ENCODE measurements around the gene PTPRG. TPM values are rescaled to one million over a fixed set of nuclear protein-coding genes. Genes with fewer than 3 reads are reported as not detected.

Gene PTPRG
- polyA plus RNA-seq, 3 donors = not detected

DNA sequence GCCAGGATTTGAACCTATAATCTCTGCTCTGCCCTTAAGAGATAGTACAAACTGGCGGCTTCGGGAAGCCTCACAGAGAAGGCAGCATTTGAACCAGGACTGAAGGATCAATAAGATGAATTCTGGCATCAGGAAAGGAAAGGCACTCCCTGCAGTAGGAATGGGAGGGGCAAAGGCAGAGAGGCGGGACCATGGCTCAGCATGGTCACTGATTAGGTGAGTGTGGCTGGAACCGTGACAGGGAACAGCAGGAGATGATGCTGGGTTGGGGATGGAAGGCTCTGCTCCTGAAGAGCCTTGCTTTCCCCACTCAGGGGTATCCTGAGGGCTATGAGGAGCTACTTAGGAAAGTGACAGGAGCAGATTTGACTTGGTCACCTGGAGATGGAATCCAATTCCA lies 653.5 kb downstream of the PTPRG start:
- Mint-ChIP-seq H3K9me3 (peaks cover 0 to 14% (median 2%) of the 10 kb centered on the region in 7 donors), H3K4me3 (no peak overlapping the region), H3K27ac (peak overlapping the region in 1 of 7 donors; percentile 40), H3K27me3 (ENCODE audit: low read depth in 3 of 3) (peaks cover 1 to 5% (median 2%) of the 10 kb centered on the region in 3 donors), H3K36me3 (no peaks in the 10 kb centered on the region), H3K4me1 (peaks cover 6% of the 10 kb centered on the region)
- Histone ChIP-seq H3K4me3 (replicated peaks in 1 of 3; ENCODE audit: low read depth in 2 of 3, low read length in 3 of 3) (no peak overlapping the region), H3K27me3 (ENCODE audit: control insufficient read depth in 2 of 2, insufficient read depth in 2 of 2, low read length in 2 of 2) (no peaks in the 10 kb centered on the region), H3K79me2 (ENCODE audit: insufficient read depth, low read length) (no peaks in the 10 kb centered on the region), H3K36me3 (replicated peaks in 1 of 2; ENCODE audit: control insufficient read depth in 1 of 2, insufficient read depth in 2 of 2, low read length in 2 of 2) (no peaks in the 10 kb centered on the region), H3K27ac (ENCODE audit: low read depth in 1 of 2, low read length in 2 of 2) (no peak overlapping the region), H2AFZ (ENCODE audit: insufficient read depth, low read depth, low read length, poor library complexity, severe bottlenecking) (no peak overlapping the region), H3K4me1 (ENCODE audit: control insufficient read depth in 1 of 2, insufficient read depth in 2 of 2, low read length in 2 of 2) (no peaks in the 10 kb centered on the region), H4K20me1 (ENCODE audit: insufficient read depth, low read length) (no peaks in the 10 kb centered on the region), H3K4me2 (replicated peaks; ENCODE audit: extremely low read depth, low read length, poor library complexity, severe bottlenecking) (no peak overlapping the region), H3K9ac (ENCODE audit: insufficient read depth, low read length, poor library complexity, severe bottlenecking) (no peak overlapping the region), H3K9me3 (replicated peaks in 1 of 2; ENCODE audit: control insufficient read depth in 1 of 2, insufficient read depth in 1 of 2, low read length in 2 of 2) (no peaks in the 10 kb centered on the region)
- DNase-seq = no peak
- WGBS (ENCODE audit: insufficient coverage) = 98% methylated on average over 4 of the region's 4 CpGs
- TF ChIP-seq, protein P1, sequence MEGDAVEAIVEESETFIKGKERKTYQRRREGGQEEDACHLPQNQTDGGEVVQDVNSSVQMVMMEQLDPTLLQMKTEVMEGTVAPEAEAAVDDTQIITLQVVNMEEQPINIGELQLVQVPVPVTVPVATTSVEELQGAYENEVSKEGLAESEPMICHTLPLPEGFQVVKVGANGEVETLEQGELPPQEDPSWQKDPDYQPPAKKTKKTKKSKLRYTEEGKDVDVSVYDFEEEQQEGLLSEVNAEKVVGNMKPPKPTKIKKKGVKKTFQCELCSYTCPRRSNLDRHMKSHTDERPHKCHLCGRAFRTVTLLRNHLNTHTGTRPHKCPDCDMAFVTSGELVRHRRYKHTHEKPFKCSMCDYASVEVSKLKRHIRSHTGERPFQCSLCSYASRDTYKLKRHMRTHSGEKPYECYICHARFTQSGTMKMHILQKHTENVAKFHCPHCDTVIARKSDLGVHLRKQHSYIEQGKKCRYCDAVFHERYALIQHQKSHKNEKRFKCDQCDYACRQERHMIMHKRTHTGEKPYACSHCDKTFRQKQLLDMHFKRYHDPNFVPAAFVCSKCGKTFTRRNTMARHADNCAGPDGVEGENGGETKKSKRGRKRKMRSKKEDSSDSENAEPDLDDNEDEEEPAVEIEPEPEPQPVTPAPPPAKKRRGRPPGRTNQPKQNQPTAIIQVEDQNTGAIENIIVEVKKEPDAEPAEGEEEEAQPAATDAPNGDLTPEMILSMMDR (IDR thresholded peaks at IDR 0.05) = no peak
- intact Hi-C loops (cut with micrococcal nuclease) = no loop called here

DNA sequence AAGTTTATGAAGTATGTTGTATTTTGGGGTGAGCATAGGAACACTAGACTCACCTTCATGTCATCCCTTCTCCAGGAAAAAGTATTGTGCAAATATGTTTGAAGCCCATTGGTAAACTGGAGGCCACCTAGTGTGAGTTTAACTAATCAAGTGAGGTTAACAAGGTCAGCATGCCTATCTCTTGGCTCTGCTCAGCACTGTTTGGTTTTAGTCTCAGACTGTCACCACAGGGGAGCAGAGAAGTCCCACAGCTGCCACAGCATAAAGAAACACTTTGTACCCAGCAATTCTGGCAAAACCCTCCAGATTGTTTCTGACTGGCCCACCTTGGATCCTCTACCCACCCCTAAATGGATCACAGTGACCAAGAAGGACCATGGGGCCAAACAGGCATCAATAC lies 659.2 kb downstream of the PTPRG start:
- H3K4me1 ChIP-seq (ENCODE audit: control insufficient read depth in 1 of 2, insufficient read depth in 2 of 2, low read length in 2 of 2) = no peaks in the 10 kb centered on the region
- H3K27ac ChIP-seq (ENCODE audit: low read depth in 1 of 2, low read length in 2 of 2) = no peak overlapping the region
- H3K4me3 Mint-ChIP-seq = no peak overlapping the region
- no peaks in the 10 kb centered on the region for H3K27me3 ChIP-seq (ENCODE audit: control insufficient read depth in 2 of 2, insufficient read depth in 2 of 2, low read length in 2 of 2)
- H3K79me2 ChIP-seq (ENCODE audit: insufficient read depth, low read length) = no peaks in the 10 kb centered on the region
- no peaks in the 10 kb centered on the region for H3K36me3 ChIP-seq (replicated peaks in 1 of 2; ENCODE audit: control insufficient read depth in 1 of 2, insufficient read depth in 2 of 2, low read length in 2 of 2)
- no peak overlapping the region for H3K4me3 ChIP-seq (replicated peaks in 1 of 3; ENCODE audit: low read depth in 2 of 3, low read length in 3 of 3)
- H3K4me2 ChIP-seq (replicated peaks; ENCODE audit: extremely low read depth, low read length, poor library complexity, severe bottlenecking) = no peak overlapping the region
- intact Hi-C loops (cut with micrococcal nuclease) = no loop called here
- H3K4me1 Mint-ChIP-seq = no peaks in the 10 kb centered on the region
- H3K36me3 Mint-ChIP-seq = no peaks in the 10 kb centered on the region
- H3K9ac ChIP-seq (ENCODE audit: insufficient read depth, low read length, poor library complexity, severe bottlenecking) = no peak overlapping the region
- H3K9me3 ChIP-seq (replicated peaks in 1 of 2; ENCODE audit: control insufficient read depth in 1 of 2, insufficient read depth in 1 of 2, low read length in 2 of 2) = no peaks in the 10 kb centered on the region
- peaks cover 1 to 6% (median 4%) of the 10 kb centered on the region in 3 donors for H3K27me3 Mint-ChIP-seq (ENCODE audit: low read depth in 3 of 3)
- H3K27ac Mint-ChIP-seq = no peak overlapping the region
- TF ChIP-seq, protein P1 (IDR thresholded peaks at IDR 0.05) = no peak
- DNase-seq = no peak
- H4K20me1 ChIP-seq (ENCODE audit: insufficient read depth, low read length) = no peaks in the 10 kb centered on the region
- no peak overlapping the region for H2AFZ ChIP-seq (ENCODE audit: insufficient read depth, low read depth, low read length, poor library complexity, severe bottlenecking)
- H3K9me3 Mint-ChIP-seq = peaks cover 0 to 6% (median 0%) of the 10 kb centered on the region in 7 donors
